Chondrocyte (in vitro differentiated cells): ENCODE measurements around the gene SMARCA2. TPM values are rescaled to one million over a fixed set of nuclear protein-coding genes. Genes with fewer than 3 reads are reported as not detected.

ENCODE experiments used
- DNase-seq: peaks from one replicate; pipeline ENCODE4 v3.0.0; 2021; ENCODE audit warnings: mixed read lengths, low spot score
- H3K27ac Mint-ChIP-seq: one replicate; pipeline ENCODE4 v1.8.0; 2021; ENCODE audit warnings: mild to moderate bottlenecking, moderate library complexity, mixed read lengths; ENCODE audit not compliant: unreplicated experiment
- H3K27me3 Mint-ChIP-seq: 2 replicates; pipeline ENCODE4 v1.8.0; 2021; ENCODE audit warnings: low read depth, mixed read lengths
- H3K36me3 Mint-ChIP-seq: 2 replicates; pipeline ENCODE4 v1.8.0; 2021; ENCODE audit warnings: low read depth, mixed read lengths
- H3K4me1 Mint-ChIP-seq: 2 replicates; pipeline ENCODE4 v1.8.0; 2021; ENCODE audit warnings: low read depth, mild to moderate bottlenecking, mixed read lengths
- H3K4me3 Mint-ChIP-seq: one replicate; pipeline ENCODE4 v1.8.0; 2021; ENCODE audit warnings: mild to moderate bottlenecking, moderate library complexity, mixed read lengths; ENCODE audit not compliant: unreplicated experiment
- H3K9me3 Mint-ChIP-seq: 2 replicates; pipeline ENCODE4 v1.8.0; 2021; ENCODE audit warnings: low read depth, mixed read lengths
- total RNA-seq: library from RNA; stranded (reverse); gene quantifications from 3 replicates; pipeline ENCODE4 v1.2.1, GENCODE V29; 2021
- TF ChIP-seq, protein P1 (sequence below): fragments of 200-600 bp; sonication (generic); IDR thresholded peaks from 2 replicates; pipeline ENCODE4 v1.5.0; 2021; ENCODE audit warnings: antibody characterized with exemption, mild to moderate bottlenecking, moderate library complexity

The SMARCA2 gene
- total RNA-seq, 1 donor from 2014 or later, result 95.1 TPM

DNA sequence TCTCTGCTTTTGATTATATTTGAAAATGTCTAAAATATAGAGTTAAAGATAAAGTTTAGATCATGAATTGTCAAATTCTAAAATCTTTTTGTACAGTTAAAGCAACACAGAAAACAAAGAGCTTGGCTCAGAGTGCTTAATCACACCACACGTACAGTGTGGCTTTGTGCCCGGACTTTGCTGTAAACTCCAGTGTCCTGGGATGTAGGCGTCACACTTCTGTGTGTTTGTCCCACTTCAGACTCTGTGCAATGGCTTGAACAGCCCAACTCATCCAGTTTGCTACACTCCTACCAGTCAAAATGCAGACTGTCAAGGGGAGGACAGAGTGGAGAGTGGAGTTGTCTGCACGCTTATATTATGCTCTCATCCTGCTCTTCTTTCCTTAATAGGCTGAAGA lies 45.3 kb downstream of the SMARCA2 start:
- Mint-ChIP-seq H3K27ac (no peak overlapping the region), H3K4me1 (peaks cover 34% of the 10 kb centered on the region), H3K9me3 (no peaks in the 10 kb centered on the region), H3K4me3 (no peak overlapping the region), H3K27me3 (no peaks in the 10 kb centered on the region), H3K36me3 (peaks cover 24% of the 10 kb centered on the region)
- TF ChIP-seq, protein P1, sequence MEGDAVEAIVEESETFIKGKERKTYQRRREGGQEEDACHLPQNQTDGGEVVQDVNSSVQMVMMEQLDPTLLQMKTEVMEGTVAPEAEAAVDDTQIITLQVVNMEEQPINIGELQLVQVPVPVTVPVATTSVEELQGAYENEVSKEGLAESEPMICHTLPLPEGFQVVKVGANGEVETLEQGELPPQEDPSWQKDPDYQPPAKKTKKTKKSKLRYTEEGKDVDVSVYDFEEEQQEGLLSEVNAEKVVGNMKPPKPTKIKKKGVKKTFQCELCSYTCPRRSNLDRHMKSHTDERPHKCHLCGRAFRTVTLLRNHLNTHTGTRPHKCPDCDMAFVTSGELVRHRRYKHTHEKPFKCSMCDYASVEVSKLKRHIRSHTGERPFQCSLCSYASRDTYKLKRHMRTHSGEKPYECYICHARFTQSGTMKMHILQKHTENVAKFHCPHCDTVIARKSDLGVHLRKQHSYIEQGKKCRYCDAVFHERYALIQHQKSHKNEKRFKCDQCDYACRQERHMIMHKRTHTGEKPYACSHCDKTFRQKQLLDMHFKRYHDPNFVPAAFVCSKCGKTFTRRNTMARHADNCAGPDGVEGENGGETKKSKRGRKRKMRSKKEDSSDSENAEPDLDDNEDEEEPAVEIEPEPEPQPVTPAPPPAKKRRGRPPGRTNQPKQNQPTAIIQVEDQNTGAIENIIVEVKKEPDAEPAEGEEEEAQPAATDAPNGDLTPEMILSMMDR, result no peak
- DNase-seq, result no peak

DNA sequence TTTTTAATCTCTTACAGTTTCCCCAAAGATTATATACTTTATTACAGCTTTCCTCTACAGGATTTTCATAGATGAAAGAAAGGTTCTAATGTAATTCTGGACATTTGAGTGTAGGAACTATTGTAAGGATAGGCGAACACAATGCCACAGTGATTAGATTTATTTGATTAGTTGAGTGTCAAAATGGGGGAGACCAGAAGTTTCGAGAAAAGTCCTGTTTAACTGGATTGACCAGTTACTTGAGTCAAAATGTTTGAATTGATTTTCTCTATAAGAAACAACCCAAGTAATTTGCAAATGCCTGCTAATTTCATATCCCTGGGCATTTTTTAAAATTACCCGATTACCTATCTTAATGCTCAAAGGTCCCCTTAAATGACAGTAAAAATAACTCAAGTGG lies 50.6 kb downstream of the SMARCA2 start:
- no peak for DNase-seq
- H3K4me1 Mint-ChIP-seq, result peaks cover 14% of the 10 kb centered on the region
- TF ChIP-seq, protein P1, result no peak
- no peaks in the 10 kb centered on the region for H3K27me3 Mint-ChIP-seq
- no peak overlapping the region for H3K4me3 Mint-ChIP-seq
- H3K36me3 Mint-ChIP-seq, result peaks cover 26% of the 10 kb centered on the region
- no peak overlapping the region for H3K27ac Mint-ChIP-seq
- H3K9me3 Mint-ChIP-seq, result no peaks in the 10 kb centered on the region

DNA sequence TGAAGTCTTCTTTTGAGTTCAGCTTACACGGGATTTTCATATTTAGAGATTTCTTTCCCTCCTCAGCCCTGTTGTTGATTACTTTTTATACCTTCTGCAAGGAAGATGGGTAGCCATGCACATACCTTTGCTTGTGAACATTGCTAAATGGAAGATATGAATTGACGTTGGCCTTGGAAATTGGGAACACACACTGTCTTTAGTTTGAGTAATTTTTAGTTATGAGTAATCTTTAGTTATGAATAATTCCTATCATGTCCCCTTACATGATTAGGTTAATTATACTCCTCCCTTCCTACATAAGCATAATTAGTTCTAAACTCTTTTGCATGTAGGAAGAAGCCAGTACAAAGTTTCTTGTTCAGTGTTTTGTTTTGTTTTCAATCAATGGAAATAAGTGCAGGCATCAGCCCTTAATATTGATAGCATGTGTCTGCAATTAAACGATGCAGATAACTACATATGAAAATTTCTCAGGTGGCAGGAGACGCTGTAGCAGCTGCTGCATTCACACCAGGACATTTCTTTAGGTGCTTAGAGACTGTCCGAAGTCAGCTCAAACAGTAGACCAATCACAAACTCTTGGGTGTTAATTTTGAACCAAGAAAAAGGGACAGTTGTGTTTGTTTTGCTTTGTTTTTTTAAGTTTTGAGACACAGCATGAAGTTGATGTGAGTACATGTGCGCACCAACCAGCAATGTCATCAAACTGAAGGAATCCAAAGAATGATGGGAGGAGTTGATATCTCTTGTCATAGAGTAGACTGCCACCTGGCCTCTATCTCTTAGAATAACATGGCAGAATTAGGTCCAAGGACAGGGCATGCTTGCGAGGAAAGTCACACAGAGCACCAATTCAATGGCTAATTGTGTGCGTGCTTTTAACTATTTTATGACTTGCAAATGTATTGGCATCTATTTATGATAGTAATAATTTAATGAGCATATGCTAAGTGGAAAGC lies 51.4 kb downstream of the SMARCA2 start:
- Mint-ChIP-seq H3K4me1 (peaks cover 14% of the 10 kb centered on the region), H3K27ac (no peak overlapping the region), H3K4me3 (no peak overlapping the region), H3K36me3 (peaks cover 23% of the 10 kb centered on the region), H3K9me3 (no peaks in the 10 kb centered on the region), H3K27me3 (no peaks in the 10 kb centered on the region)
- TF ChIP-seq, protein P1, result peak; percentile 66
- no peak for DNase-seq

DNA sequence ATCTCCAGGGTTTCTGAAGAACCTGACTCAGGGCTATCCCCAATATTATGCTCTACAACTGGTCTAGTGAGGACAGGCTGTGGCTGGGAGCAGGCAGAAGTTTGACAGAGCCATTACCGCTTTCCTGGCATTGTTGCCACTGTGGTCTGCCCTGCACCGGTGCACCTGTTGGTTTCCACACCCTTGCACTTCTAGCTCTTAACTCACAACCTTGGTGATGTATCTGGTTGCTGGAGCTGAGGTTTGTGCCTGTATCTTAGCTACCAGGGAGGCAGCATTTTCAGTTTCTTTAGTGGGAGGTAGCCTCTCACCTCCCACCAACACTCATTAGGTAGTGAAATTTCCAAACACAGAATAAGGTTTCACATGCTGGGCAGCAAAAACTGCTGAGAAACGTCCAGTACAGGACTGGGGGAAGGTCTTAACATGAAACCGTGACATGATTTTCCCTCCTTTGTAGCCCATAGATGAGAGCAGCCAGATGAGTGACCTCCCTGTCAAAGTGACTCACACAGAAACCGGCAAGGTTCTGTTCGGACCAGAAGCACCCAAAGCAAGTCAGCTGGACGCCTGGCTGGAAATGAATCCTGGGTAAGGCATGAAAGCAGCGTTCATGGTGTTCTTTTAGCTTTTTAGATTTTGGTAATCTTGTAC lies 57.7 kb downstream of the SMARCA2 start:
- Mint-ChIP-seq H3K36me3 (peaks cover 50% of the 10 kb centered on the region), H3K4me3 (no peak overlapping the region), H3K27ac (no peak overlapping the region), H3K4me1 (no peaks in the 10 kb centered on the region), H3K27me3 (no peaks in the 10 kb centered on the region), H3K9me3 (no peaks in the 10 kb centered on the region)
- TF ChIP-seq, protein P1, result no peak
- no peak for DNase-seq

DNA sequence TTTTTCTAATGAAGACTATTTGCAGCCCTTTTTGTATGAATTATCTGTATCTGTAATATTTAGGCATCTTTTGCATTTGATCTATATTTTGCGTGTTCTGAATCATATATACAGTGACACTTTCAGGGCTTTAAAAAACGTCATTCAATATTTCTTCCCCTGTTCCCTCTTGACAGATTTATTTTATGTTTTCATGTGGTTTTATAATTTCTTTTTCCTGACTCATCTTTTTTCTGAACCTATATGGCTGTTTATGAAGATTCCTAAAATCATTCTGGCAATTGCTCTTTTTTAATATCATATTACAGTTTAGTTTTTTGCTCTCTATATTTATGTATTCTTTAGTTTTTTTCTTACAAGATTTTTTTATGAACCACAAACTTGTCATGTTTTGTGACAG lies 67.6 kb downstream of the SMARCA2 start:
- peaks cover 45% of the 10 kb centered on the region for H3K36me3 Mint-ChIP-seq
- no peaks in the 10 kb centered on the region for H3K27me3 Mint-ChIP-seq
- DNase-seq, result no peak
- no peak overlapping the region for H3K4me3 Mint-ChIP-seq
- H3K4me1 Mint-ChIP-seq, result peaks cover 29% of the 10 kb centered on the region
- no peak overlapping the region for H3K27ac Mint-ChIP-seq
- H3K9me3 Mint-ChIP-seq, result no peaks in the 10 kb centered on the region
- TF ChIP-seq, protein P1, result no peak
